Body of pancreas (tissue), 4 donors: ENCODE data around the gene GMDS.

Experiments used
- CTCF ChIP-seq, 7 experiments: fragments of 450-650 bp in 4 of 7; fragments of 200-600 bp in 3 of 7; sonication (generic) in 3 of 7; IDR thresholded peaks; one replicate each; pipeline ENCODE4 v1.5.1; 2016 to 2019; ENCODE audit warnings: antibody characterized with exemption in 7 of 7
- POLR2A ChIP-seq, 3 donors: fragments of 450-650 bp; IDR thresholded peaks; one replicate each; pipeline ENCODE4 v1.6.1; 2016; ENCODE audit warnings: antibody characterized with exemption in 3 of 3, mild to moderate bottlenecking in 2 of 3

GRCh38 chr6:1576166-1576565 lies 669.2 kb downstream of the GMDS start:
- no peak for TF ChIP-seq CTCF (IDR thresholded peaks at IDR 0.05)
- no peak for TF ChIP-seq POLR2A (IDR thresholded peaks at IDR 0.05)
